AG04449 (cell line): ENCODE results near the gene HEATR9.

Source experiments
- CTCF ChIA-PET: fragments of 350-600 bp; formaldehyde crosslinking; extraction: SDS; loops from one replicate; lab custom pipeline; 2021; ENCODE audit warnings: antibody characterized with exemption; lab: Yijun Ruan, JAX
- POLR2A ChIA-PET: fragments of 400-600, 350-600 bp; formaldehyde crosslinking; extraction: SDS; loops from one replicate; lab custom pipeline; 2020; ENCODE audit warnings: antibody characterized with exemption, inconsistent platforms; lab: Yijun Ruan, JAX
- DNase-seq: peaks from one replicate; pipeline ENCODE4 v3.0.0-alpha.2; 2010; ENCODE audit warnings: low read depth, low spot score
- H3K4me3 ChIP-seq: 2 replicates; pipeline ENCODE4 v1.5.1; 2011; ENCODE audit warnings: low read depth, mild to moderate bottlenecking, control low read depth, low read length
- TF ChIP-seq, protein P1 (sequence below): IDR thresholded peaks from one replicate; pipeline ENCODE4 v1.5.1; 2011; ENCODE audit warnings: mild to moderate bottlenecking, moderate library complexity, low read length, control low read depth, inconsistent platforms; ENCODE audit not compliant: insufficient read depth; ENCODE audit errors: missing control alignments

HEATR9 gene

GRCh38 chr17:35876534-35876933 is 7.8 kb upstream of the HEATR9 start:
- DNase-seq, result no peak
- ChIA-PET POLR2A (interaction anchor here (0.6 kb wide), 1 partner anchor 35 kb away, joined by 3 read pairs; no protein-coding TSS in a partner anchor), CTCF (no interaction called here)
- TF ChIP-seq, protein P1, sequence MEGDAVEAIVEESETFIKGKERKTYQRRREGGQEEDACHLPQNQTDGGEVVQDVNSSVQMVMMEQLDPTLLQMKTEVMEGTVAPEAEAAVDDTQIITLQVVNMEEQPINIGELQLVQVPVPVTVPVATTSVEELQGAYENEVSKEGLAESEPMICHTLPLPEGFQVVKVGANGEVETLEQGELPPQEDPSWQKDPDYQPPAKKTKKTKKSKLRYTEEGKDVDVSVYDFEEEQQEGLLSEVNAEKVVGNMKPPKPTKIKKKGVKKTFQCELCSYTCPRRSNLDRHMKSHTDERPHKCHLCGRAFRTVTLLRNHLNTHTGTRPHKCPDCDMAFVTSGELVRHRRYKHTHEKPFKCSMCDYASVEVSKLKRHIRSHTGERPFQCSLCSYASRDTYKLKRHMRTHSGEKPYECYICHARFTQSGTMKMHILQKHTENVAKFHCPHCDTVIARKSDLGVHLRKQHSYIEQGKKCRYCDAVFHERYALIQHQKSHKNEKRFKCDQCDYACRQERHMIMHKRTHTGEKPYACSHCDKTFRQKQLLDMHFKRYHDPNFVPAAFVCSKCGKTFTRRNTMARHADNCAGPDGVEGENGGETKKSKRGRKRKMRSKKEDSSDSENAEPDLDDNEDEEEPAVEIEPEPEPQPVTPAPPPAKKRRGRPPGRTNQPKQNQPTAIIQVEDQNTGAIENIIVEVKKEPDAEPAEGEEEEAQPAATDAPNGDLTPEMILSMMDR, result no peak
- H3K4me3 ChIP-seq, result no peak overlapping the region

GRCh38 chr17:35875800-35876139 is 7.1 kb upstream of the HEATR9 start:
- POLR2A ChIA-PET, result no interaction called here
- H3K4me3 ChIP-seq, result no peak overlapping the region
- CTCF ChIA-PET, result no interaction called here
- TF ChIP-seq, protein P1, result no peak
- DNase-seq, result no peak

DNA sequence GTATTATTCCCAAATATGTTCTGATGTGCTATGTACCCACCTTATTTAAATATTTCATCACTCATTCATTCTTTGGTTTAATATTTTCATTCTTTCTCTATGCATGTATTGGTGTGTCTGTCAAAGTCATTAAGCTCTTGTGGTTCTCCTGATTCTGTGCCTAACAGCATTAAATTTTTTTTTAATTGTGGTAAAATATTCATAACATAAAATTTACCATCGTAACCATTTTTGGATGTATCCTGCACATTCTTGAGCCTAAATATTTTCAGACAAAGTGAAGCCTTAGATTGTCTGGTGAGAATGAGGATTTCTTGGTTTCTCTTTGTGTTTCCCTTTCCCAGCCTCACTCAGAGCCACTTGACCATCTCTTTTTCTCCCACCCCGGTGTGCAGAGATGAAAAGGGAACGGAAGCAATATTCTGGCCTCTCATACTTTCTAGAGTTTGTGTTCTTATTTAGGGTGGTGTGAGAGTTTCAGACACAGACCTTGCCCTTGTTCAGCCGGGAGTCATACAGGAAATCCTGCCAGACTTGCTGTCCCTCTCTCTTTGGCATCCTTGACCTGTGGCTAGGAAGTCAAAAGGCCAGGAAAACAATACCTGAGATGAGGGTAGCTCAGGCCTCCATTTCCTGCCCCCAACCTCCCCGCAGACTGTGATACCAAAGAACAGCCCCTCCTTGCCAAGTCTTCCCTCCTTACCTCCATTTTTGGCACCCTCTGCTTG is 6.5 kb upstream of the HEATR9 start:
- TF ChIP-seq, protein P1, result no peak
- ChIA-PET CTCF (no interaction called here), POLR2A (no interaction called here)
- DNase-seq, result no peak
- H3K4me3 ChIP-seq, result no peak overlapping the region

DNA sequence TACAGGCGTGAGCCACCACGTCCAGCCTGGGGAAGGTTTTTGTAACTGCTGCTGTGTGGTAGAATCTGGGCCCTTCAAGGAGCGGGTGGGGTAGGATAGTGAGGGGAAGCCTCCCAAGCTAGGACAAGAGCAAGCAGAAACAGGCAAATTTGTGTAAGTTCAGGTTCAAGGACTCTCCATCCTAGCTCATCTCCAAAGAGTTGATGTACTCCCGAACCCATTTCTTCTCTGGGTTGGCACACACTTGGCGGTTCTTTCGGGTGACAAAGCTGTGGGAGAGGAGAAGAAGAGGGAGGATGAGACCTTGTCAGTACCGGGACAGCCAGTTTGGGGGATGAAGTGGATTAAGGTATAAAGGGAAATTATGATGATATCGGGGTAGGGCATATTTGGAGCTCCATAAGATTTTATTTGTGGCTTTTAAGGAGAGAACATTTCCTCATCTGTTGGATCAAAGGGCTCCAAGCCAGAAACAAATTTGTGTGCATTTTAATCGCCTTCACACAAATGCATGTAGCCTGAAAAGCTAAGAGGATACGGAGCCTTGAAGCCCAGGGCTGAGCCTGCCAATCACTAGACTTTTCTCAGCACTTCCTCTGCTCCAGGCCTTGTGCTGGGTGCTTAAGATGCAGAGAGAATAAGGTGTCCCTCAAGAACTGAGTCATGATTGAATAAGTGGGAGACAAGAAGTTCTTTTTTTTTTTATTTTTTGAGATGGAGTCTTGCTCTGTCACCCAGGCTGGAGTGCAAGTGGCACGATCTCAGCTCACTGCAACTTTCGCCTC is 3.7 kb upstream of the HEATR9 start:
- DNase-seq, result no peak
- ChIA-PET CTCF (interaction anchor here (1.5 to 1.6 kb wide), 2 partner anchors 15 to 23 kb away, joined by 5 to 7 read pairs; no protein-coding TSS in a partner anchor), POLR2A (no interaction called here)
- no peak overlapping the region for H3K4me3 ChIP-seq
- TF ChIP-seq, protein P1, result no peak

DNA sequence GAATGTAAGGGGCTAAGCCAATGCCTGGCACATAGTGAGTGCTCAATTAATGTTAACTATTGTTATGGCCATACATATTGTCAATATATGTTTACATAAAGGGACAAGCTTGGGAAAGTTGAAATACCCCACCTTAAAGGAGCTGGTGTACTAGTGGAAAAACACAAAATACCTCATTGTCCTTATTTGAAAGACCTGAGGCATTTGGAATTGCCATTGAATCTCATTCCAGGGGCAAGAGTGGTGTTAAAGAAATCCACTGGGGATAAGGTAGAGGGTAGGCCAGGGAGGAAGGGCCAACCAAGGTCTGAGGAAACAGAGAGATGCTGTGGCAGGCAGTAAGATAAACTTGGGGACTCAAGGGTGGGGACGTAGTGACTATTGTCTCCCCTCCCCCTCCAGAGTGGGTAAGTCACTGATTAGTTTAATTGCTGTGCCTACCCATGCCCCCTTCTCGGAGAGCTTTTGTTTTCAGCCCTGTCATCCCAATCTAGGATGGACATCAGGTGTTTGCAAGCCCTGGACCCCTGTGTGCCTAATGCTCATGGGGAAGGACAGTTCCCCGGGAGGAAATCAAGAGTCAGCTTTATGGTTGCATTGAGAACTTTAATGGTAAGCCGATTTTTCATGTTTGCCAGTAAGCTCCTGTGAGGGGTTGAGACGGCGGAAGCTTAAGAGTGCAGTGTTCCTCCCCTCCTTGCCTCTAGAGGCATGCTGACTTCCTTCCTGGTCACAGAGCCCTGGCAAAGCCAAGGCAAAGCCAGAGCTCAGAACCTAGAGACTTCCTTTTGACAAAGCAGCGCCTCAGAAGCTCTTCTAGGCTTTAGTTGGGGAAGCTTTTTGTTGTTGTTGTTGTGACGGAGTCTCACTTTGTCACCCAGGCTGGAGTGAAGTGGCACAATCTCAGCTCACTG is 2.5 kb upstream of the HEATR9 start:
- no peak for DNase-seq
- TF ChIP-seq, protein P1, result no peak
- CTCF ChIA-PET, result interaction anchor here (1.6 kb wide), 1 partner anchor 13 kb away, joined by 5 read pairs; no protein-coding TSS in a partner anchor
- H3K4me3 ChIP-seq, result no peak overlapping the region
- POLR2A ChIA-PET, result interaction anchor here (0.6 kb wide), 1 partner anchor 288 kb away, joined by 3 read pairs; no protein-coding TSS in a partner anchor
